GM12891 (cell line): Measurements from ENCODE around the gene IP6K1.

ENCODE experiments used
- POLR2A ChIP-seq: IDR thresholded peaks from 2 replicates; pipeline ENCODE4 v1.6.1; 2011; ENCODE audit warnings: low read depth, low read length, control low read depth
- POLR2AphosphoS5 ChIP-seq: IDR thresholded peaks from 2 replicates; pipeline ENCODE4 v1.6.1; 2011; ENCODE audit warnings: low read depth, low read length, control low read depth
- TAF1 ChIP-seq: IDR thresholded peaks from 2 replicates; pipeline ENCODE4 v1.6.1; 2011; ENCODE audit warnings: low read depth, low read length, control low read depth

- TF ChIP-seq POLR2A = peak; percentile 63
- TF ChIP-seq POLR2AphosphoS5 = no peak
- TF ChIP-seq TAF1 = peak; percentile 66; the same call in 1 of the 2 replicates
These were observed 97.1 kb downstream of the IP6K1 start, which contains the start of the genes MST1 and RNF123 for GRCh38 chr3:49689046-49689907.
